ENCODE measurements around the gene SHISA7. TPM values are rescaled to one million over a fixed set of nuclear protein-coding genes. Genes with fewer than 3 reads are reported as not detected.
"Not testable (repeated sequence)": the region's sequence is repeated elsewhere in the genome, so short reads cannot be mapped to it uniquely, and the experiment has no call there.

Gene SHISA7
- total RNA-seq, 1 donor from 2014 or later, result not detected

DNA sequence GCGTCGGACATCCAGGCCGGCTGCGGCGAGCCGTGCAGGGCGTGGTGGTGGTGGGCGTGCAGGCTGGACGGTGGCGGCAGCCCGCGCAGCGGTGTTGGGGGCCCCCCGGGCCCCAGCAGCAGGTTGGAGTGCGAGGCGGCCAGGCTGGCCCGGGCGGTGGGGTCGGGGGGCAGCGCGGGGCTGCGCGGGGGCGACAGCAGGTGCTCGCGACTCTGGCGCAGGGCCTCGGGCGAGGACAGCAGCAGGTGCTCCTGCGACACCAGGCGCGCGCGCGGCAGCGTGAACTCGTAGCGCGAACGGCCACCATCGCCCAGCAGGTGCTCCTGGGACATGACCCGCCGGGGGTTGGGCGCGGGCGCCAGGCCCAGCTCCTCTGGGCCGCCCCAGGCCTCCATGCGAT, 9.8 kb downstream of the SHISA7 start:
- DNase-seq (ENCODE audit: low spot score), result no peak
- intact Hi-C loops (cut with DNase I), result no loop called here

DNA sequence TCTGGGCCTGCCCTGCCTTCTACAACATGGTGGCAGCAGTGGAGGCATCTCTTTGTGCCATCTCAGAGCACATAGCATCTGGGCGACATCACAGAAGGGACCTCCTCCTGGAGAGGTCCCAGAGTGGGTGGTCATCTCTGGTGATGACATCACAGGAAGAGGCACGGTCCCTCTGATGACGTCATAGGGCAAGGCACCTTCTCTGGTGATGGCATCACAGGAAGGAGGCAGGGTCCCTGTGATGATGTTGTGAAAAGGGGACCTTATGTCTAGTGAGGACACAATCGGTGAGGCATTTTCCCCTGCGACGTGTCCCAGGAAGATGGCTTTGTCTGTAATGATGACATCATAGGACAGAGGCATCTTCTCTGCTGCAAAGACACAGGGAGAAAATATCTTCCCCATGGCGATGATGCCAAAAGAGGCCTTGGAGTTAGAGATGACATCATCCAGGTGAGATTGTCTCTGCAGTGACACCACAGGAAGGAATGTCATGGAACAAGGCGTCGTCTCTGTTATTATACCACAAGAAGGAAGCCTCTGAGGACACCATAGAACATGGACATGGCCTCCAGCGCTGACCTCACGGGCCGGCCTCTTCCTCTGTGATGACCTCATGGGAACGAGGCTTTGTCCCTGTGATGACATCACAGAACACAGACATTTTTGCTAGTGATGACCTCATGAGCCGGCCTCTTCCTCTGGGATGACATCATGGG, 10.7 kb downstream of the SHISA7 start:
- DNase-seq (ENCODE audit: low spot score), result no peak
- intact Hi-C loops (cut with DNase I), result no loop called here

DNA sequence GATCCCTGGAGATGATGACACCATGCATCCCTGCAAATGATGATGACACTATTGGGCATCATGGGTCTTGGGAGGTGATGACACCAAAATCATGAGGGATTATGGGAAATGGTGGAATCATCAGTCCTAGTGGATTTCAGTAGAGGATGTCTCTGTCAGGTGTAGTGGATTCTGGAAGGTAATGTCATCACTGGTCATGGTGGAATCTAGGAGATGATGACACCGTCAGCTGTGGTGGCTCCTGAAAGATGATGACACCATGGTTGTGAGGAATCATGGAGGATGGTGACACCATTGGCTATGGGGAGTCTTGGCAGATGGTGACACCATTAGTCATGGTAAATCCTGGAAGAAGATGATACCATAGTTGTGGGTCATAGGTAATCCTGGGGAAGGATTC, 11.9 kb downstream of the SHISA7 start:
- intact Hi-C loops (cut with DNase I), result no loop called here
- DNase-seq (ENCODE audit: low spot score), result no peak

DNA sequence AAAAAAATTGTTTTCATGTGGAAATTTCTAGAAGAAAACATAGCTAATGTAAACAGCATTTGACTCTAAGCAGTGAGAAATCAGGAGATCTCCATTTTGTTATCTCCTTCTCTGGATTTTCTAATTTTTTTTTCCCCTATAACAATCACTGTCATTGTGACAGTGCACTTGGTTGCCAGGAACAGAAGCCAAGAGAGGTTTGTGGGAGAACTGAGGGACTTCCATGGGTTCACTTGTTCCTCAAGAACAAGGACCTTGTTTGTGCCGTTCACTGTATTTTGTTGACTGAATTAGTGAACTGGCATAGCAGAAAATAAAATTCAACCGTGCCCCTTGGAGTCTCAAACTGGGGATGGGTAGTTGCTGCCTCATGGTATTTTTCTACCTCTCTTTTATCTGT, 17.1 kb downstream of the SHISA7 start:
- intact Hi-C loops (cut with DNase I), result no loop called here
- DNase-seq (ENCODE audit: low spot score), result no peak

DNA sequence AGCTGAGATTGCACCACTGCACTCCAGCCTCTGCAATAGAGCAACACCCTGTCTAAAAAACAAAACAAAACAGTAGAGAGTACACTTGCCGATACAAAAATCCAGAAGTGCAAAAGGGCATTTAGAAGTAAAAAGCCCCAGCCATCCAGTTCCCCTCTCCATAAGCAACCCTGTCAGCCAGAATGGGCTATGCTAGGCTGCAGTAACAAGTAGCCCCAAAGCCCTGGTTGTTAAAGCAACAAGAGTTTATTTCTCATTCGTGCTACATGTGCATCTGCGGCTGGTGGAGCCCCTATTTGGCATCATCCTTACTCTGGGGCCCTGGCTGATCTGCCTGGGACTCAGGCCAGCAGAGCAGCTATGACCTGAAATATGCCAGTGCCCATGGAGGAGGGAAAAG, 18.6 kb downstream of the SHISA7 start:
- intact Hi-C loops (cut with DNase I), result no loop called here
- no peak for DNase-seq (ENCODE audit: low spot score)

DNA sequence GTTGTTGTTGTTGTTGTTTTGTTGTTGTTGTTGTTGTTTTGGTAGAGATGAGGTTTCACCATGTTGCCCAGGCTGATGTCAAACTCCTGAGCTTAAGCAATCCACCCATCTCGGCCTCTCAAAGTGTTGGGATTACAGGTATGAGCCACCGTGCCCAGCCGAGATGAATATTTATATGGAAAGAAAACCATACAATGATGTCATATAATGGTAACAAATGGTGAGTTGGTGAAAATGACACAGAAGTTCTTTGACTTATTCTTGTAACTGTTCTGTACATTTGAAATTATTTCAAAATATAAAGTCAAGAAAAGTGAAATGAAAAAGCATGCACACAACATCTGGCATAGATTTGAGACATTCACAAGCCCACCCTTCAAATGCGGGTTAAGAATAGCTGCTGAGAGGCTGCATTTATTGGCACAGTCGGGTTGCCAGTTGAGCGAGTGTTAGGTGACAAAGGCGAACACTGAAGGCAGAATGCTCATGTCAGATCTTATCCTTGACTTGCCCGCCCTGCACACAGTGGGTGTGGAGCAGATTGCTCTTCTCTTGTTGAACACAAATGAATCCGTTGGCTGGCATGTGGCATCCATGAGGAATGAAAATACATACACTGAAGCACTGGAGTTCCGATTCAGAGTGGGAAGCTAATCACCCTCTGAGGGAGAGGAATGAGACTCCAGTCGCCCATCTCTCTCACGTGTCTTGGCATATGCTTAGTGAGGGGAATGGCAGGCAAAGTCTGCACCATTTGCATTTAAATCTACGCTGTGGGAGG, 19.7 kb downstream of the SHISA7 start:
- intact Hi-C loops (cut with DNase I), result no loop called here

DNA sequence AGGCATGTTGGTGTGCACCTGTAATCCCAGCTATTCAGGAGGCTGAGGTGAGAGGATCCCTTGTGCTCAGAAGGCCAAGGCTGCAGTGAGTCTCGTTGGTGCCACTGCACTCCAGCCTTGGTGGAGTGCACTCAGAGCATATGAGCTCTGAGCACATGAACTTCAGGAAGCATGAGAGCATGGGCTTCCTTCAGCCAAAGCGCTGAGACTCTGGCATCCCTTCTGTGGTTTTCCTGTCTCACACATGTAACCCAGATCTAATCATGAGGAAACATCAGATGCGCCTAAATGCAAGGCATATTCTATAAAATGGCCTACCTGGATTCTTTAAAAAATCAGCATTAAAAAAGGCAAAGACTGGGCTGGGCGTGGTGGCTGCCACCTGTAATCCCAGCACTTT, 21.8 kb downstream of the SHISA7 start:
- intact Hi-C loops (cut with DNase I); DNase-seq (ENCODE audit: low spot score): not testable (repeated sequence)

More for the DNA sequence above, 19.7 kb downstream of the SHISA7 start:
- no peak for DNase-seq (ENCODE audit: low spot score)

DNA sequence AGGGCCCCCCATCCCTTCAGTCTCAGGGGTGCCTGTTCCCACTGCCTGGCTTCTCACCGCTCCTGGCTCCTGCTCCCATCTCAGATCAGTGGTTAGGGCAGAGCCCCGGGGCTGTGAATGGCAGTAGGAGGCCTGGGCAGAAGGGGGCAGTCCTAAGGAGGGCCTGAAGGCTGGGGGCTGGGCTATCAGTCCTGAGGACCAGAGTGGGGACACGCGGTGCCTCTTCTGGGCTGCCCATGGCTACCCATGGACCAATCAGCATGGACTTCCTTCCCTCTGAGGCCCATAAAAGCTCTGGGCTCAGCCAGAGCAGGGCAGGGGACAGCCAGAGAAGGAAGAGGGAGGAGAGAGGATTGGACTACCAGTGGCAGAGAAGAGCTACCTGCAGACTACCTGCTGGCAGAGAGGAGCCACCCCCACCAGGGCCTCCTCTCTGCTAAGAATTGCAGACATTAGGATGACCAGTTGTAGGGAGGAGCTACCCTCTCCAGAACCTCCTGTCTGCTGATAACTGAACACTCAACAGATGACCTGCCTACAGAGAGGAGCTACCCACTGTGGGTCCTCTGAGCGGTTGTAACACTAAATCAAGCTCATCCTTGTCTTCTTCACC, 23.4 kb downstream of the SHISA7 start:
- intact Hi-C loops (cut with DNase I), result loop anchor here (10.0 kb wide), 1 partner anchor 115 kb away; no protein-coding TSS in a partner anchor

DNA sequence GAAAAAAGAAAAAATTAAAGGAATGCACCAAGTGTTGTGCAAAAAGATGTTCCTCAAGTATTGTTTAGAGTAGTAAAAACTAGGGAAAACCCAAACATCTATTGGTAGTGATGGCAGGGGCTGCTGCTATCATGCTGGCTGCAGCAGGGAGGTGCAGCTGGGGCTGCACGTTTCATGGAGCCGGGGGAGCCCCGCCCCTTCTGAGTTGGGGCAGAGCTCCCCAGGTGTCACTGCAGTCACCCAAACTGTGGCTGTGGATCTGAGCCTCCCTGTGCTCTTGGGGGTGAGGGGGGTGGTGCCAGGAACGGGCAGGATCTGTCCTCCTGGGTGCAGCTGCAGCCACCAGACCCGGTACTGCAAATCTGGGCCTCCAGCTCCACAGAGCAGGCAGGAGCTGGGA, 24.0 kb downstream of the SHISA7 start:
- intact Hi-C loops (cut with DNase I), result loop anchor here (10.0 kb wide), 1 partner anchor 114 kb away; no protein-coding TSS in a partner anchor
- DNase-seq (ENCODE audit: low spot score), result no peak

More for the DNA sequence above, 23.4 kb downstream of the SHISA7 start:
- no peak for DNase-seq (ENCODE audit: low spot score)

DNA sequence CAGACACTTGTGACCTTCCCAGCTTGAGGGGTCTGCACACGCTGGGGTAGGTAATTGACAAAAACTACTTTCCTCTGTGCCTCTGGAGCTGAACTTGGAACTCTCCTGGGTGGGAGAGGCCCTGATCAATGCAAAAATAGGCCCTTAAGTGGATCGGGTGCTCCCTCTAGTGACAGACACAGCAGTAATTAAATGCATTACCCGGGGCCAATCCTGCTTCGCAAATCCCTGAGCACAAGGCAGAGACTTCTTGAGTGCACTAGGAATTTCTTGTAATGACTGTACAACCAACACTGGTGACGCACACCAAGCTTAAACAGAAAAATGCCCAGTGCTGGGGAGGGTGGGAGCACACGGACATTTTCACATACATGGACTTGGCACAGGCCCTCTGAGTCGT, 24.9 kb downstream of the SHISA7 start:
- DNase-seq (ENCODE audit: low spot score), result no peak
- intact Hi-C loops (cut with DNase I), result loop anchor here (10.0 kb wide), 1 partner anchor 113 kb away; no protein-coding TSS in a partner anchor

DNA sequence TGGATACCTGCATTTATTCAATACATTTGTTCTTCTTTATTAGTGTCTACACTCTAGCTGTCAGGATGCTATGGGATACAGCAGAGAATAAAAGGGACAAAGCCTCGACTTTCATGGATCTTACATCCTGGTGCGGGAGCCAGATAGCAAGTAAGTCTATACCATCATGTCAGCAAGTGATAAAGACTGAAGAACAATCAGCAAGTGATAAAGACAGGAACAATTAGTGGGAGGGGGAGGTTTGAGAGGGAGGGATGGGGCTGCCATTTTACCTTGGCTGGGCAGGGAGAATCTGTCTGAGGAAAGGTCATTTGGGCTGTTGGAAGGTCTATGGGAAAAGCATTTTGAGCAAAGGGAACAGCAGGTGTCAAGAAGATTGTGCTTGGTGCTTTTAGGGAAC, 32.9 kb downstream of the SHISA7 start:
- intact Hi-C loops (cut with DNase I), result loop anchor here (10.0 kb wide), 1 partner anchor 105 kb away; no protein-coding TSS in a partner anchor
- no peak for DNase-seq (ENCODE audit: low spot score)

DNA sequence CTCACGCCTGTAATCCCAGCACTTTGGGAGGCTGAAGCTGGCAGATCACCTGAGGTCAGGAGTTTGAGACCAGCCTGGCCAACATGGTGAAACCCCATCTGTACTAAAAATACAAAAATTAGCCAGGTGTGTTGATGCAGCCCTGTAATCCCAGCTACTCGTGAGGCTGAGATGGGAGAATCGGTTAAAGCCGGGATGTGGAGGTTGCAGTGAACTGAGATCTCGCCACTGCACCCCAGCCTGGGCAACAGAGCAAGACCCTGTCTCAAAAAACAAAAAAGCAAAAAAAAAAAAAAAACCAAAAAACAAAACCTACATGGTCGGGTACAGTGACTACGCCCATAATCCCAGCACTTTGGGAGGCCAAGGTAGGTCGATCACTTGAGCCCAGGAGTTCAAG, 33.9 kb downstream of the SHISA7 start:
- not testable (repeated sequence) for DNase-seq (ENCODE audit: low spot score)
- intact Hi-C loops (cut with DNase I), result loop anchor here (5.0 kb wide), 2 partner anchors 53 to 267 kb away; partner anchors contain the start of genes C19orf85 and ISOC2

DNA sequence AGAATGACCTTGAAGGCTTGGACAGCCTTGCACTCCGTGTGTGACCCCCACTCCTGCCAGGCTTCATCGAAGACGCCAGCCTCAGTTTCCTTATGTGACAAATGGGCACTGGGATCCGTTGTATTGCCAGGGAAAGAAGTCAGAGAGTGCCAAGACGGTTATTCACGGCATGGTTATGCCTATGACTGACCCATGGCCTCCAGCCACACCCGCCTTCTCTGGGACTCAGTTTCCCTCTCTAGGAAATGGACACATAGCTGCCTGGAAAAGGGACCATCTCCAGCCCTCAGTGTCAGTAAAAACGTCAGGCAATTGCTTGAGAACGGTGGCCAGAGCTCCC, 34.6 kb downstream of the SHISA7 start:
- intact Hi-C loops (cut with DNase I), result loop anchor here (5.0 kb wide), 2 partner anchors 54 to 266 kb away; partner anchors contain the start of genes C19orf85 and ISOC2
- DNase-seq (ENCODE audit: low spot score), result no peak

DNA sequence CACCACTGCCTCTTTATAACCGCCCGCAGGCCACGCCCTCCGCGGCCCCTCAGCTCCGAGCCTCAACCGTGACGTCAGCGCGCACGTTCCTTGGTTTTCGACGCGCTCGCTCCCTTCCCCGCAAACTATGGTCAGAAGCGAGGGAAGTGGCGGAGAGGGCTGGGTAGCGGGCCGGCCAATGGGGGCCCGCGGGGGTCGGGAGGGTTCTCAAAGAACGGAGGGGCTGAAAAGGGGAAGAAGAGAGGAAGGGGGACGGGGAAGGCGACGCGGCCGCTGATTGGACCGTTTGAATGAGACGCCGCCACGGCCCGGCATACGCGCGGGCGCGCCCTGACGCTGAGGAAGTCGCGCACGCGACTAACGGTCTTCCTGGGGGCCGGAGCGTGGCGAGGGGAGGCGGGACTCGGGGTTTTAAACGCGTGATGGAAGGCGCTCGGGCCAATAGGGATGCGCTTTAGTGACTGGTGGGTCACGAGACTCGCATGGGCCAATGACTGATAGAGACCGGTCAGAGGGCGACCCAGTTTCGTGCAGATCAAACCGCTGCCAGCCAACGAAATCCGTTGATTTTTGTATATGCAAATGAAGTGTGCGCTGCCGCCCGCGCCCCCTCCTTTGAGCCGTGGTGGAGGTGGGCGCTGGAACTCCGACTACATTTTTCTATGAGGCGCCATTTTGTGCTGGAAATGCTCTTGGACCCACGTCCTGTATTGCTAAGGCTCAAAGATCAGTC, 35.1 kb downstream of the SHISA7 start:
- intact Hi-C loops (cut with DNase I), result loop anchor here (5.0 kb wide), 2 partner anchors 54 to 266 kb away; partner anchors contain the start of genes C19orf85 and ISOC2

DNA sequence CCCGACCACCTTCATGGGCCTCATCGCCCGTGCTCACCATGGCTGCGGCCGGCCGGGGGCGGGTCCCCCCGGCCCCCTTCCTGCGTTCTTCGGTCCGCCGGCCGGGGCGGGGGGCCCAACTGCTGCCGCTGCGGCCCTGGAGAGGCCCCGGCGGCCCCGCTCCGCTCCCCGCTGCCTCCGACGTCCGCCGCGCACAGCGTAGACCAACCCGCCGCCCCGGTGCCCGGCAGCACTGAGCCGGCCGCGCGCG, 35.6 kb downstream of the SHISA7 start, which contains the start of gene UBE2S:
UBE2S (minus strand) TSS at position 239 of the 250 bp plus-strand sequence; CDS start at position 40, 199 bp downstream.
- DNase-seq (ENCODE audit: low spot score), result not testable (repeated sequence)
- intact Hi-C loops (cut with DNase I), result loop anchor here (5.0 kb wide), 2 partner anchors 55 to 265 kb away; partner anchors contain the start of genes C19orf85 and ISOC2

More for the DNA sequence above, 35.1 kb downstream of the SHISA7 start:
- DNase-seq (ENCODE audit: low spot score), result peak; percentile 99

DNA sequence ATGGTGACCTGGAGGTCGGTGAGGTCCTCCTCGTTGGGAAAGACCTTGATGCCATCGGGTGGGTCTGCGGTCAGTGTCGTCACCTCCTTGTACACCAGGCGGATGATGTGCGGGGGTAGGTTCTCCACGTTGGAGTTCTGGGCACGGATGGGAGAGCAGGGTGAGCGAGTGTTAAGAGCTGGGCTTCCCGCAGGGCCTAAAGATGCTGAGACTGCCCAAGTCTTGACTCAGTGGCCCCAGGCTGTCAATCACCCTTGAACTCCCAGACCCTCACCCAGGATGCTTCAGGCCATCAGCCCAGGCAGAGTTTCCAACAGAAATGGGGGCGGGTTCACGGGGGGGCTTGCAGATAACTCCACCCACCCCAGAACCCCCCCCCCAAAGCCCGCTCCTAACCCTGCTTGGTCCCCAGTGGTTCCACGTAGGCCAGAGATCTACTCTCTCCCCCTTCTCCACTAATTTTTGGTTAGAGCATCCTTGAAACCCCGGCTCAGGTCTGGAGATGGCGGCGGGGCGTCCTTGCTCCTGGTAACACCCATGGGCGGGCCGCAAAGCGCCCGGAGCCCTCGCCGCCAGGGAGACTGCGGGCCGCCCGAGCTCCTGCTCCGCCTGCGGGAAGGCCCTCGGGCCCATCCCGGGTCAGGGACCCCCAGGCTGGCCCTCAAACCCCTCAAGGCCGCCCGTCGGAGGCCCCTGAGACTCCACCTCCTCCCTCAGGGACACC, 36.1 kb downstream of the SHISA7 start:
- no peak for DNase-seq (ENCODE audit: low spot score)

DNA sequence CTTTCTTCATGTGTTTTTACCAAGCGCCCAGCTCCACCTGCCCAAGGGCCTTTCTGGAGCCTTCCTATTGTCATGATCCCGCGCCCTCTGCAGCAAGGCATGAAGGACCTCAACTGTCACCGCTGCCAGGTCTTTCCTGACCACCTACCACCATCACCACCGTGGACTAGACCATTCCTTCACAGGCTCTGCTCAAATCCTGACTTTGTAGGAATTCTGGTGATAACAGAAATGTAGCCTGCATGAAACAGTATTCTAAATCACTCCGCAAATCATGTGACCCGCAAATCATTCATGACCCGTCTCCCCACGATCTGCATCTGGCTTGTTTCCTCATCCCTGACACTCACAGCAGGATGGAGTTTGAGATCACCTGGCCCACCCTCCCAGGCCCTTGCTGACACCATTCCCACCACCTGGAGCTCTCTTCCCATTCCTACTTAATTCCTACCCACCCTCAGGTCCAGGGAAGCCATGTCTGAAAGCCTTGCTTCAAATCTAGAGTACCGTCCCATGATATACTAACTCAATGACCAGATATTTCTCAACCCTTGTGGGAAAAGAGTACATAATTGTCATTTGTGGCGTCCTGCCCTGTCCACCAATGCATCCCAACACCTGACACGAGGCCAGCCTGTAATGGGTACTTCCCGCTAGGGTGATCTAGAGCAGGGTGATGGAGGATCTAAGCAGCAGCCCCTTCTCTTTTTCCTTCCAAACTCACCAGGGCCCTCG, 36.8 kb downstream of the SHISA7 start:
- intact Hi-C loops (cut with DNase I), result loop anchor here (5.0 kb wide), 2 partner anchors 56 to 264 kb away; partner anchors contain the start of genes C19orf85 and ISOC2
- no peak for DNase-seq (ENCODE audit: low spot score)

More for the DNA sequence above, 36.1 kb downstream of the SHISA7 start:
- intact Hi-C loops (cut with DNase I), result loop anchor here (5.0 kb wide), 2 partner anchors 55 to 265 kb away; partner anchors contain the start of genes C19orf85 and ISOC2

DNA sequence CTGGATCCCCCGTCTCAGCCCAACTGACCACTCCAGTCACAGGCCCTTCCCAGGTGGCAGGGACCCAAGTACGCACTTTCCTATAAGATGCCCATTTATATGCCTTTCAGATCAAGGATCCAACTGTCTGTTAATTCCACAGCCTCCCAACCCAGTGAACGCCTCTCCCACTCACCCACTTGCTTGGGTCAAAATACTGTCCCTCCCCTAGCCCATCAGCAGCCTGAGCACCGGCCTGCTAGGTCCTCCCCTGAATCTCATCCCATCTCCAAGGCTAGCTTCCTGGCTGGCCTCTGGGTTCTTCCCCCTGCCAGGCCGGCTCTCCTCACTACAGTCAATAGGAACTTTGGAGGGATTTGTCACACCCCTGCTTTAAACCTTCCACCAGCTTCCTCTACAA, 37.5 kb downstream of the SHISA7 start:
- intact Hi-C loops (cut with DNase I), result loop anchor here (2.0 to 5.0 kb wide), 3 partner anchors 19 to 263 kb away; partner anchors contain the start of genes C19orf85 and ISOC2
- no peak for DNase-seq (ENCODE audit: low spot score)

Measured in cardiac septum (tissue), 1 donor.